IPS DF 19.7 (cell line): ENCODE measurements around the gene IL10.

ENCODE experiments used
- DNase-seq: peaks from one replicate; pipeline ENCODE4 v3.0.0-alpha.2; 2013; ENCODE audit warnings: low read depth, low spot score

Gene IL10

DNA sequence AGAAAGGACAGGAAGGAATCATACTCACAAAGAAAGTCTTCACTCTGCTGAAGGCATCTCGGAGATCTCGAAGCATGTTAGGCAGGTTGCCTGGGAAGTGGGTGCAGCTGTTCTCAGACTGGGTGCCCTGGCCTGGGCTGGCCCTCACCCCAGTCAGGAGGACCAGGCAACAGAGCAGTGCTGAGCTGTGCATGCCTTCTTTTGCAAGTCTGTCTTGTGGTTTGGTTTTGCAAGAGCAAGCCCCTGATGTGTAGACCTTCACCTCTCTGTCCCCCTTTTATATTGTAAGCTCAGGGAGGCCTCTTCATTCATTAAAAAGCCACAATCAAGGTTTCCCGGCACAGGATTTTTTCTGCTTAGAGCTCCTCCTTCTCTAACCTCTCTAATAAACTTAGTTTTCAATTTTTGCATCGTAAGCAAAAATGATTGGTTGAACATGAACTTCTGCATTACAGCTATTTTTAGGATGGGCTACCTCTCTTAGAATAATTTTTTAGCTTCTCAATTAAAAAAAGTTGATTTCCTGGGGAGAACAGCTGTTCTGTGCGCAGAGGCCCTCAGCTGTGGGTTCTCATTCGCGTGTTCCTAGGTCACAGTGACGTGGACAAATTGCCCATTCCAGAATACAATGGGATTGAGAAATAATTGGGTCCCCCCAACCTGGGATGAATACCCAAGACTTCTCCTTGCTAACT, at the start of gene IL10:
Gene IL10 (minus strand): TSS at position 252 of the 695 bp plus-strand sequence. CDS start 59 bp downstream, at position 193.
- DNase-seq: no peak

DNA sequence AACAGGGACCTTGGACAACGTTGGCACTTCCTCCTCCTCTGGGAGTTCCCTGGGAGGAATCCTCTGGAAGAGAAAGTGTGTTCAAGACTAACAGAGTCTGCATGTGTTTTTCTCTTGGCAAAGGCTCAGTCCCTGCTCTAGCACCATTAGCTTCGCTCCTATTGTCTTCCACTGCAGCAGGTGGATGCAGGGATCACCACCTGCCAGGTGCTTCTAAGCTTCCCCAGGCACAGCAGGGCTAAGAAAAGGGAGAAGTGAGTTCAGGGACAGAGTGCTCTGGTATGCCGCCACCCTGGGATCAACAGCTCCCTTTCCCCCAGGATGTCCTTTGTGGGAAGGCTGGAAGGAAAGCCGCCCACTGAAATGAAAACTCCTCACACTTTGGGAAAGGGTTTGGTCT, 49.2 kb upstream of the IL10 start:
- no peak for DNase-seq

- no peak for DNase-seq
These were observed 44.3 kb upstream of the IL10 start for GRCh38 chr1:206816390-206817287.

- no peak for DNase-seq
These were observed 42.5 kb upstream of the IL10 start for GRCh38 chr1:206814716-206815341.

DNA sequence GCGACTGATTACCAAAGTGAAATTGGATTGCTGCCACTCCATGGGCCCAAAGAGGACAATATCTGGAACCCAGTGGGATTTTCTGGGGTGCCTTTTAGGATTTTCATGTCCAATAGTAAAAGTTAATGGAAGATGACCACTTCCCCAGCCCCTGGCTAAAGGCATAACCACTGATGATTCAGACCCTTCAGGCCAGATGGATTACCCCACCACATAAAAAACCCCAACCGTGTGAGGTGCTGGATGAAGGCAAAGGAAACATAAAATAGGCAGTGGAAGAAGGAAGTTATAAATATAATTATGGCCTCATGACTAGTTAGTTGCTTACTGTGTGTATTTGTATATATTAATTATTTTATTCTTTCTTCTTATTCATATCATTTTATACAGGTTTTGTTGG, 40.2 kb upstream of the IL10 start:
- DNase-seq: no peak

- no peak for DNase-seq
These were observed 37.3 kb upstream of the IL10 start for GRCh38 chr1:206809504-206810084.

DNA sequence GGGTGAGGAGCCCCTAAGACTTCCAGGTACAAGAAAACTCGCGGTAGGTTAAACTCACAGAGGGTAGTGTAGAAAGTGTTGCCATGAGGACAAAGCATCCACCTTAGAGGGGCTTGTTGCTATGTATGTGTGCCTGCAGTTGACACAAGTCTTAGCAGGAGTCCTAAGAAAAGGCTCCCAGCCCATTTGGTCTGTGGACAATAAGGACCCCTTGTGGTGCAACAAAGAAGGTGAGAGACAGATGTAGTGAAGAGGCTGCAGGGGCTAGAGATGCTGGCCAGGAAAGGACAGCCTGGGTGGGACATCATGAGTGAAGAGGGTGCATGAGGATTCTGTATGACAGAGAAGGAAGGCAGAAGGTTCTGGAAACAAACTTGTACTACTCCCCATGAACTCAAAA, 36.3 kb upstream of the IL10 start:
- DNase-seq: no peak

DNA sequence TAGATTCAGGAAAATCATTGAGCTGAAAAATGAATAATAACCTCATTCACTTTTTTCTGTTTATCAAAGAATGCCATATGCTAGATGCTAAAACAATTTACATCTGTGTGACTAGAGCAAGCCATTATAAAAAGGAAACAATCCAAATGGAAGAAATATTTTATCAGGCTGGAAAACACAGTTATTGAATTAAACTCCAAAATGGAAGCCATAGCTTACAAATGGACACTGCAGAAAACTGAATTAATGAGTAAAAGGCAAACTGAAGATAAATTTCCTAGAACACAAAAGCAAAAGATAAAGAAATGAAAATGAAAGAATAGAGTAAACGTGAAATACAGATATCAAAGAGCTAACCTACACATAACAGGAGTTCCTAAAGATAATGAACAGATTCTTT, 33.1 kb upstream of the IL10 start:
- DNase-seq: no peak

- no peak for DNase-seq
These were observed 32.0 kb upstream of the IL10 start for GRCh38 chr1:206804156-206804737.

GRCh38 chr1:206803221-206803730, 31.0 kb upstream of the IL10 start:
- no peak for DNase-seq

GRCh38 chr1:206802401-206802800, 30.1 kb upstream of the IL10 start:
- DNase-seq: no peak

GRCh38 chr1:206801467-206801866, 29.2 kb upstream of the IL10 start:
- DNase-seq: no peak

- DNase-seq: no peak
These were observed 28.6 kb upstream of the IL10 start for GRCh38 chr1:206800891-206801290.

DNA sequence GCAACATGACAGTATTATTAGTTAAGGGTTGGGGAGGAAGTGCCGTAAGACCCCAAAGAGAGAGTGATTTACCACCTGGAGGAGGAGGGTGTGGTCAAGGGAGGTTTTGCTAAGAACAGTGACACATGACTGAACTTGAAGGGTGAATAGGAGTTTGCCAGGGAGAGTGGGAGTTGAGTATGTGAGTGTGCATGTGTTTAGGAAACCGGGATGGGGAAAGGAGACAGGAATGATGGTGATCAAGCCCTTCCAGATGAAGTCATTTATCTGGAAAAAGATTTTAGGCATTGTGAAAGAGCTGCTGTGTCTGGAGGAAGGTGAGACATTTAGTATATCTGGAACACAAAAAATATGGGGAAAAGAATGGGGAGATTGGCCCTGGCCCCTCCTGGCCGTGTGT, 28.1 kb upstream of the IL10 start:
- no peak for DNase-seq

- no peak for DNase-seq
These were observed 27.0 kb upstream of the IL10 start for GRCh38 chr1:206799311-206799710.

DNA sequence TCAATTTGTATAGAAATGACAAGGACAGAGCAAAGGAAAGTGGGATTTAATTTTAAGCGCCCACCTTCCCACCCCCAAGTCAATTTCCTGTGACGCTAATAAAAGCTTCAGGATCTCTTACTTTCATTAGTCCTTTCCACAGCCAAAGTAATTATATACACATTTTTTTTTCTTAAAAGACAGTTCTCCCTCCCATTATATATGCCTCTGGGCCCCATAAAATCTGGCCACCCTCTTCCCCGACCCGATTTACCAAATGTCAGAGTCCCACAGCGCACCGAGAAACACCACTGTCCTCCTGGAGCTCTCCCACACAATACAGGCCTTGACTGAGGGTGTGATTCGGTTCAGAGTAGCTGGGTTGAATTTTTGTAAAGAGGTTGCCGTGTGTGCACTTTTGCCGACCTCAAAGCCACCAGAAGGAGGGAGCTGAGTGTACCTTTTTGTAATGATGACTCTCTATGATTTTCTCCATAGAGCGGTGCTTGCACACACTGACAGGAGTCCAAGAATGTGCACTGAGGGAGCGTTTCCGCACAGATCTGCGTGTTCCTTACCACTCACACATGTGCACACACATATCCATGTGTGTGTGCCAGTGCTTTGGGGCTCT, 26.2 kb upstream of the IL10 start:
- no peak for DNase-seq

DNA sequence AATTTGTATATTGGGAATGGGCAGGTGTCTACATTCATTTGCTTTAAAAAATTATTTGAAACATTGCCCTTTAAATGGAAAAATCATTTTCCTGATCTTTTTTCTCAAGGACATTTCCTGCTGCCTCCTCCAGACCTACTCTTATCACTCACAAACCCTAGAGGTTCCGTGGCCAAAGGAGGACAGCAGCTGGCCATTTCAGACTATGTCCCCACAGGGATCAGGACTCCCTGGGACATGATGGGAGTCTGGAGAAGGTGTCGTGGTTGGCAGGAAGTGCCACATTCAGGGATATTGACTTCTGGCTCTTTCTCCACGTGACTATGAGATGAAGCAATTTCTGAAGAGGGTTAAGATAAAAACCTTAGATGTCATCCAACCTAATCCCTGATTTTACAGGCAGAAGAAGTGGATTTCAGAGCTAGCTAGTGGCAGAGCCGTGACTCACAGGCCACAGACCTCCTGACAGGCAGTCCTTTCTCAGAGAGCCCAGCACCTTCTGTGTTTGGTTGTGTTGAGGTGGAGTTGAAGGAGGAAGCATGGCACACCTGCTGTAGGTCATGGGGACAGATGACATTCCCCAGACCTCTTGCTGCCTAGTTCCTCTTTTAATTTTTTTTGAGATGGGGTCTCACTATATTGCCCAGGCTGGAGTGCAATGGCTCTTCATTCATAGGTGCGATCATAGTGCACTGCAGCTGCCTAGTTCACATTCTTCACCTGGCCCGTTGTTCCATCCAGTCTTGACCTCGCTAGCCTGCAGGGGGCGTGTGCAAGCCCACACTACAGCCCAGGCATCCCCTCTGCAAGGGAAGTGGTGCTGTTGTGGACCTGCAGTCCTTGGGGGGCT, 25.5 kb upstream of the IL10 start:
- DNase-seq: peak; percentile 12

- no peak for DNase-seq
These were observed 24.7 kb upstream of the IL10 start for GRCh38 chr1:206796981-206797402.

DNA sequence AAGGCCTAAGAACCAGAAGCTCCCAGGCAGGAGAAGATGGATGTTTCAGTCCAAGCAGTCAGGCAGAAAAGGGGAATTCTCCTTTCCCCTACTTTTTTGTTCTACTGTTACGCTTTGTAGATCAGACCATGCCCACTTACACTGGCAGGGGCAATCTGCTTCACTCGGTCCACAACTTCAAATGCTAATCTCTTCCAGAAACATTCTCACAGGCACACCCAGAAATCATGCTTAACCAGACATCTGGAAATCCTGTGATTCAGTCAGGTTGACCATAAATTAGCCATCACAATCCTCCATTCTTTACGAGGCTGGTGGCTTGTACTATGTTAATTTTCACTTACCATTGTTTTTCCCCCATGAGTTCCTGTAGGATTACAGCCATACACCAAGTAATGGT, 23.8 kb upstream of the IL10 start:
- no peak for DNase-seq

GRCh38 chr1:206794294-206794908, 22.1 kb upstream of the IL10 start:
- DNase-seq: no peak
